Tibial nerve (tissue), 3 donors: Measurements from ENCODE around the gene TNFAIP2.

Source experiments
- POLR2A ChIP-seq, 2 donors: fragments of 450-650 bp; IDR thresholded peaks; one replicate each; pipeline ENCODE4 v1.6.1; 2017; ENCODE audit warnings: antibody characterized with exemption in 2 of 2, mild to moderate bottlenecking in 2 of 2, moderate library complexity in 2 of 2
- TF ChIP-seq, protein P1 (sequence below), 5 experiments: fragments of 200-600 bp in 3 of 5; fragments of 450-650 bp in 2 of 5; sonication (generic) in 3 of 5; IDR thresholded peaks; one replicate each; pipeline ENCODE4 v1.5.1; 2016 to 2019; ENCODE audit warnings: antibody characterized with exemption in 5 of 5, mild to moderate bottlenecking in 3 of 5, moderate library complexity in 2 of 5

DNA sequence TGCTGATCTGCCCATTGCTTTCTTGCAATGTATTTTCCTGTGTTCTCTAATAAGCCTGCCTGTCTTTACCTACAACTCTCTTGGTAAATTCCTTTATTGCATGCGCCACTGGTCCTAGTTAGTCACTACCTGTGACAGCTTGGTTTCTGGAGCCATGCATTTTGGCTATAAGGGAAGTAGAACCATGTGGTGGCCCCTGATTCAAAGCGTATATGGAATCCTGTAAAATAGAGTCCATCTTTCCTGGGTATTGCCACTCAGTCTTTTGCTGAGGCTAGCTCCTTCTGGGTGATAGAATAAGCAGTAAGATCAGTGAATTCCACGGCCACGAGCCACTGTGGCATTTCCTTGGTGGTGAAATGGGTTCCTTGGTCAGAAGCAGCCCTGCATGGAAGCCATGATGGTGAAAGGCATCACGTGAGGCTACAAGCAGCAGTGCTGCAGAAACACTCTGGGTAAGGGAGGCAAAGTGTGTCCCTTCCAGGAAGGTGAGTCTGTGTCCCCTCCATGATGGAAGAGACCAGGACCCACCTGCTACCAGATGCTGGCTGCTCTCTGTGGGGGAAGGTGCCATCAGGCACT lies 19.6 kb downstream of the TNFAIP2 start:
- TF ChIP-seq, protein P1, sequence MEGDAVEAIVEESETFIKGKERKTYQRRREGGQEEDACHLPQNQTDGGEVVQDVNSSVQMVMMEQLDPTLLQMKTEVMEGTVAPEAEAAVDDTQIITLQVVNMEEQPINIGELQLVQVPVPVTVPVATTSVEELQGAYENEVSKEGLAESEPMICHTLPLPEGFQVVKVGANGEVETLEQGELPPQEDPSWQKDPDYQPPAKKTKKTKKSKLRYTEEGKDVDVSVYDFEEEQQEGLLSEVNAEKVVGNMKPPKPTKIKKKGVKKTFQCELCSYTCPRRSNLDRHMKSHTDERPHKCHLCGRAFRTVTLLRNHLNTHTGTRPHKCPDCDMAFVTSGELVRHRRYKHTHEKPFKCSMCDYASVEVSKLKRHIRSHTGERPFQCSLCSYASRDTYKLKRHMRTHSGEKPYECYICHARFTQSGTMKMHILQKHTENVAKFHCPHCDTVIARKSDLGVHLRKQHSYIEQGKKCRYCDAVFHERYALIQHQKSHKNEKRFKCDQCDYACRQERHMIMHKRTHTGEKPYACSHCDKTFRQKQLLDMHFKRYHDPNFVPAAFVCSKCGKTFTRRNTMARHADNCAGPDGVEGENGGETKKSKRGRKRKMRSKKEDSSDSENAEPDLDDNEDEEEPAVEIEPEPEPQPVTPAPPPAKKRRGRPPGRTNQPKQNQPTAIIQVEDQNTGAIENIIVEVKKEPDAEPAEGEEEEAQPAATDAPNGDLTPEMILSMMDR (IDR thresholded peaks at IDR 0.05) = no peak
- no peak for TF ChIP-seq POLR2A (IDR thresholded peaks at IDR 0.05)
